Adipocyte (in vitro differentiated cells): Measurements from ENCODE around the gene LMAN2L.
"Not testable (repeated sequence)": the region's sequence is repeated elsewhere in the genome, so short reads cannot be mapped to it uniquely, and the experiment has no call there.

ENCODE experiments used
- DNase-seq: peaks from one replicate; pipeline ENCODE4 v3.0.0-alpha.2; 2015; ENCODE audit warnings: low read depth
- H3K27me3 ChIP-seq: replicated peaks from 2 replicates; pipeline ENCODE4 v1.7.0; 2013; ENCODE audit warnings: mild to moderate bottlenecking, low read length, moderate library complexity; ENCODE audit not compliant: control insufficient read depth, insufficient read depth
- H3K36me3 ChIP-seq: 2 replicates; pipeline ENCODE4 v1.7.0; 2013; ENCODE audit warnings: low read length, mild to moderate bottlenecking, moderate library complexity; ENCODE audit not compliant: control insufficient read depth, insufficient read depth, severe bottlenecking
- H3K4me1 ChIP-seq: 2 replicates; pipeline ENCODE4 v1.7.0; 2013; ENCODE audit warnings: mild to moderate bottlenecking, low read length, moderate library complexity; ENCODE audit not compliant: control insufficient read depth, insufficient read depth
- H3K4me3 ChIP-seq: 2 replicates; pipeline ENCODE4 v1.7.0; 2013; ENCODE audit warnings: mild to moderate bottlenecking, low read length, moderate library complexity
- H3K9ac ChIP-seq: 2 replicates; pipeline ENCODE4 v1.7.0; 2013; ENCODE audit warnings: mild to moderate bottlenecking, low read length, moderate library complexity
- H3K9me3 ChIP-seq: 2 replicates; pipeline ENCODE4 v1.7.0; 2013; ENCODE audit warnings: mild to moderate bottlenecking, low read length, moderate library complexity; ENCODE audit not compliant: control insufficient read depth

Gene LMAN2L

GRCh38 chr2:96681540-96681939, 58.3 kb downstream of the LMAN2L start:
- H3K9me3 ChIP-seq: no peaks in the 10 kb centered on the region
- H3K9ac ChIP-seq: no peak overlapping the region
- no peaks in the 10 kb centered on the region for H3K4me1 ChIP-seq
- no peak overlapping the region for H3K4me3 ChIP-seq
- peaks cover 35% of the 10 kb centered on the region for H3K27me3 ChIP-seq
- no peaks in the 10 kb centered on the region for H3K36me3 ChIP-seq
- DNase-seq: no peak

GRCh38 chr2:96680561-96681141, 59.2 kb downstream of the LMAN2L start:
- no peak for DNase-seq
- Histone ChIP-seq H3K4me3 (no peak overlapping the region), H3K9ac (no peak overlapping the region), H3K36me3 (no peaks in the 10 kb centered on the region), H3K27me3 (peaks cover 30% of the 10 kb centered on the region), H3K9me3 (no peaks in the 10 kb centered on the region), H3K4me1 (no peaks in the 10 kb centered on the region)

GRCh38 chr2:96679848-96680247, 60.0 kb downstream of the LMAN2L start:
- no peak overlapping the region for H3K4me3 ChIP-seq
- peaks cover 22% of the 10 kb centered on the region for H3K27me3 ChIP-seq
- no peaks in the 10 kb centered on the region for H3K9me3 ChIP-seq
- peak; percentile 50 for DNase-seq
- H3K36me3 ChIP-seq: no peaks in the 10 kb centered on the region
- H3K9ac ChIP-seq: no peak overlapping the region
- H3K4me1 ChIP-seq: no peaks in the 10 kb centered on the region

- no peak for DNase-seq
- Histone ChIP-seq H3K27me3 (peaks cover 14% of the 10 kb centered on the region), H3K4me3 (no peak overlapping the region), H3K36me3 (no peaks in the 10 kb centered on the region), H3K9me3 (no peaks in the 10 kb centered on the region), H3K9ac (no peak overlapping the region), H3K4me1 (peaks cover 11% of the 10 kb centered on the region)
Measured at GRCh38 chr2:96669539-96670215, 70.2 kb downstream of the LMAN2L start.

GRCh38 chr2:96668771-96669170, 71.1 kb downstream of the LMAN2L start:
- DNase-seq: no peak
- no peaks in the 10 kb centered on the region for H3K9me3 ChIP-seq
- H3K36me3 ChIP-seq: no peaks in the 10 kb centered on the region
- H3K4me1 ChIP-seq: peaks cover 13% of the 10 kb centered on the region
- H3K4me3 ChIP-seq: no peak overlapping the region
- peaks cover 14% of the 10 kb centered on the region for H3K27me3 ChIP-seq
- no peak overlapping the region for H3K9ac ChIP-seq

GRCh38 chr2:96665717-96666116, 74.1 kb downstream of the LMAN2L start:
- H3K27me3 ChIP-seq, H3K4me3 ChIP-seq, H3K36me3 ChIP-seq, DNase-seq, H3K9ac ChIP-seq, H3K9me3 ChIP-seq: not testable (repeated sequence)
- peaks cover 13% of the 10 kb centered on the region for H3K4me1 ChIP-seq

- Histone ChIP-seq H3K4me1 (peaks cover 13% of the 10 kb centered on the region), H3K27me3 (no peaks in the 10 kb centered on the region), H3K36me3 (no peaks in the 10 kb centered on the region), H3K9me3 (no peaks in the 10 kb centered on the region), H3K4me3 (no peak overlapping the region), H3K9ac (peak overlapping the region; percentile 19)
- peak; percentile 98 for DNase-seq
Measured at GRCh38 chr2:96665083-96665569, 74.7 kb downstream of the LMAN2L start.

GRCh38 chr2:96664366-96664925, 75.4 kb downstream of the LMAN2L start:
- peak; percentile 15 for DNase-seq
- H3K36me3 ChIP-seq: no peaks in the 10 kb centered on the region

GRCh38 chr2:96663829-96664228, 76.0 kb downstream of the LMAN2L start:
- Histone ChIP-seq H3K27me3 (no peaks in the 10 kb centered on the region), H3K36me3 (no peaks in the 10 kb centered on the region), H3K4me1 (peaks cover 13% of the 10 kb centered on the region), H3K4me3 (no peak overlapping the region), H3K9me3 (no peaks in the 10 kb centered on the region), H3K9ac (no peak overlapping the region)
- DNase-seq: no peak

More at GRCh38 chr2:96664366-96664925, 75.4 kb downstream of the LMAN2L start:
- Histone ChIP-seq H3K4me3 (no peak overlapping the region), H3K4me1 (peaks cover 13% of the 10 kb centered on the region), H3K27me3 (no peaks in the 10 kb centered on the region), H3K9ac (peak overlapping the region; percentile 19), H3K9me3 (no peaks in the 10 kb centered on the region)

GRCh38 chr2:96663177-96663576, 76.7 kb downstream of the LMAN2L start:
- Histone ChIP-seq H3K9me3 (no peaks in the 10 kb centered on the region), H3K9ac (no peak overlapping the region), H3K36me3 (no peaks in the 10 kb centered on the region), H3K4me1 (peaks cover 13% of the 10 kb centered on the region), H3K27me3 (no peaks in the 10 kb centered on the region), H3K4me3 (no peak overlapping the region)
- no peak for DNase-seq

GRCh38 chr2:96662360-96662759, 77.5 kb downstream of the LMAN2L start:
- Histone ChIP-seq H3K4me1 (peaks cover 13% of the 10 kb centered on the region), H3K36me3 (no peaks in the 10 kb centered on the region), H3K9ac (no peak overlapping the region), H3K27me3 (no peaks in the 10 kb centered on the region), H3K9me3 (no peaks in the 10 kb centered on the region), H3K4me3 (no peak overlapping the region)
- DNase-seq: no peak
